ENCODE data around the gene NR3C2.
"Not testable (repeated sequence)": the region's sequence is repeated elsewhere in the genome, so short reads cannot be mapped to it uniquely, and the experiment has no call there.

Gene NR3C2

DNA sequence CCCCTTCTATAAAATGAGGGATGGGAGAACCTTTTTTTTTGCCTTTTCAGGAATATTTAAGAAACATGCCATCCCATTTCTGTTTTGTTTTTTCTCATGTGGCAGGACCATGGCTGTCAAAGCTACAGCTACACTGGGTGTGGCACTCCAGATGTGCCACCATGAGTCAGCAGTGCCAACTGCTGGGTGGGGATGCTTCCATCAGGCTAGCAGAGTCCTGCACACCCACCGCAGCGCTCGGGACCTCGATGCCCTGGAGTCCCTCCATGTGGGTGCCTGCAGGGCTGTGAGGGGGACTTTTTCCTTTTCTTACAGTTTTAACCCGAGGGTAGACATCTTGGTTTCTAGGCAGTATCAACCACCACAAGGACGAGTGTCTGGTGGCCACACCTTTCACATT lies 352.6 kb downstream of the NR3C2 start:
- DNase-seq (ENCODE audit: insufficient read length, low spot score) (no peak), FAIRE-seq (no peak)

DNA sequence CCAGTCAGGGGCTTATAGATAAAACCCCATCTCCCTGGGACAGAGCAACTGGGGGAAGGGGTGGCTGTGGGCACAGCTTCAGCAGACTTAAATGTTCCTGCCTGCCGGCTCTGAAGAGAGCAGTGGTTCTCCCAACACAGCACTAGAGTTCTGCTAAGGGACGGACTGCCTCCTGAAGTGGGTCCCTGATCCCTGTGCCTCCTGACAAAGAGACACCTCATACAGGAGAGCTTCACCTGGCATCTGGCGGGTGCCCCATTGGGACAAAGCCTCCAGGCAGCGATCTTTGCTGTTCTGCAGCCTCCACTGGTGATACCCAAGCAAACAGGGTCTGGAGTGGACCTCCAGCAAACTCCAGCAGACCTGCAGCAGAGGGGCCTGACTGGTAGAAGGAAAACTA lies 359.1 kb downstream of the NR3C2 start:
- not testable (repeated sequence) for FAIRE-seq

DNA sequence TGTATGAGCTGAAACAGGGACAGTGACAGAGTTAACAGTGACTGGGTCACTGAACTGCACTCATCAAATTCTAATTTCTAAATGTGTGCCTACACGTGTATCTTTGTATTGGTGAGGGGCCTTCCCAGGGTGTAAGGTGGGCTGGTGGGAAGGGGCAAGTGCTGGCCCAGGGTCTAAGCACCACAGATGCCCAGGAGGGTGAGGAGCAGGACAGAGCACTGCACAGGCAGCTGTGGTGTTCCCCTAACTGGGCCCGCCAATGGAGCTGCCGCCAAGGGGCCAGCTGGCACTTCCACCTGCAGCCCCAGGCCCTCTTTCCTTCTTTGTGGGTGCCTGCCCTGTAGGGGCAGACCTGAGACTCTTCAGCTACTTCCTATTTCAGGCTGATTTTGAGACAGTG lies 360.5 kb downstream of the NR3C2 start:
- DNase-seq (ENCODE audit: insufficient read length, low spot score) = no peak
- no peak for FAIRE-seq

More for the DNA sequence above, 359.1 kb downstream of the NR3C2 start:
- DNase-seq (ENCODE audit: insufficient read length, low spot score) = not testable (repeated sequence)

DNA sequence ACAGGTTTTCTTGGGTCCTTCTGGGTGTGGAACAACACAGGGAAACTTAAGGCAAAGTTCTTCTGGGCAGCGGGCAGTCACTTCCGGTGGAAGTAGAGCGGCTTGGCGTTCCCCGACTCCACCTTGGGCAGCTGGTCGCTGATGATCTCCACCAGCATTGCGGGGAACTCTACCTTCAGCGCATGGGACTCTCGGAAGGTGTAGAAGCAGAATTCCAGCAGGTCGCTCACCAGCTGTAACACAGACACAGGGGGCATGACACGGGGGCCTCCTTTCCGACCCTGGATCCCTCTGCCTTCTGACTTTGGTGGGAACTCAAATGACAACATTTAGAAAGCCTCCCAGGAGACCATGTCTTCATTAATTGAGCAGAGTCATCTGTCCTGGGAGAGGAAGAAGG lies 360.9 kb downstream of the NR3C2 start:
- DNase-seq (ENCODE audit: insufficient read length, low spot score) (no peak), FAIRE-seq (no peak)

DNA sequence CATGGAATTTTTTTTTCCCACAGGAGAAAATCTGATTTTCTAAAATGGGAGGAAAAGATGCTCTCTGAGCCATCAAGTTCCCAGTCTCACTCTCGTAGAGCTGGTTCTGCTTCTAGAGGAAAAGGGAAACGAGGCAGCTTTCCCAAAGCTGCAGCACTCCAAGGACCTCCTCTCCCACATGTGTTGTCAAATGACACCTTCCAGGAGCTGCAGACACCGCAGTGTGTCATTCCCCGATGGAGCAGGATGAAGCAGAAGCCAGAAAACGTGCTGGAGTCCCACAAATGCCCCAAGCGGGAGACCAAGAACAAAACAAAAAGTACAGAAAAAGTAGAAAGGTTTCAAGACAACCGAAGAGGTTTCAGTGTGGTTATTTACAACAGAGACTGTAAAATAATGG lies 362.3 kb downstream of the NR3C2 start:
- DNase-seq (ENCODE audit: insufficient read length, low spot score) (no peak), FAIRE-seq (no peak)

DNA sequence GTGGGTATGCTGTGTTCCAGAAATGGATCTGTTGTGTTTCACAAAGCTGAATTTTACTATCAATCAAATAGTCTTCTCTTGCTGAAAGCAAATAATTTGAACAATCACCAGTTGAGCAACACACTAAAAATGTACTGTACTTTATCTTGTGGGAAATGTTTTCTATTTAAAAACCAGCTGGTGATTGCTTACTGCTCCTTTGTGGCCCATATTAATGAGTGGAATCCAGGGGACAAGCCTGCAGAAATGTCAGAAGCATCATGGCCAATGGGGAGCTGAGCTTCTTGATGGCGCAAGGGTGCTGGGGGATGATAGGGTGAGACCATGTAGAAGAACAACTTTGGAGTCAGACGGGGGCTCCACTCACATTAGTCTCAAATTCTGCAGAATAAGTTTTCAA lies 364.2 kb downstream of the NR3C2 start:
- DNase-seq (ENCODE audit: insufficient read length, low spot score) (no peak), FAIRE-seq (no peak)

DNA sequence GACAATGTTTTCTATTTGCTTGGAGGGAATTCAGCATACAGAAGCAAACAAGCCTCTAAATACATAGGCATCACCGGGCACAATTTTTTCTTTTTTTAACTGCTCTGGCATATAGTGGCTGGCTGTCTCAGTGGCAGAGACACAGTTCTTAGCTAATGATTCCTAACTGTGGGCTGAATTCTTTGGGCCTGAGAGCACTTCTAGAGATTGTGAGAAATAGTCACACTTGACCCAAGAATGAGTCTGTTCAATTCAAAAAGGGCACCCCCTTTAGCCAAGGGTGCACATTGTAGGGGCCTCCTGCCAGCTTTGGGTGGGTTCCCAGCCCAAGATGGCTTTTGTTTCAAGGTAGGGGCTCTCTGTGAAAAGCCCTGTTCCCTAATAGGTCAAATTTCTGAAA lies 364.6 kb downstream of the NR3C2 start:
- no peak for FAIRE-seq

DNA sequence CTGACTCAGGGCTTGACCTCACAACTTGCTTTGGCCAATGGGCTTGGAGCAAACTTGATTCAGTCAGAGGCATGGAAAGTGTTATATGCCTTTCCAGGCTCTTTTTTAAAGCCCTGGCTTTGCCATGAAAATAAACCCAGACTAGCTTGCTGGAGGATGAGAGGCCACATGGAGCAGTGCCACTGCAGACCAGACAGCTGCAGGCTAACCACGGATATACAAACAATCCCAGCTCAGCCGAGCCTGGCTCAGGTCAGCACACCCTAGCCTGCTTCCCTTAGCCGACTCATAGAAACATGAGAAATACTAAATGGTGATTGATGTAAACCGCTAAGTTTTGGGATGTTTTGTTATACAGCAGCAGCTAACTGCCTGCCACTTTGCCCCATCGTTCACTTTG lies 365.2 kb downstream of the NR3C2 start:
- DNase-seq (ENCODE audit: insufficient read length, low spot score) (no peak), FAIRE-seq (no peak)

More for the DNA sequence above, 364.6 kb downstream of the NR3C2 start:
- no peak for DNase-seq (ENCODE audit: insufficient read length, low spot score)

DNA sequence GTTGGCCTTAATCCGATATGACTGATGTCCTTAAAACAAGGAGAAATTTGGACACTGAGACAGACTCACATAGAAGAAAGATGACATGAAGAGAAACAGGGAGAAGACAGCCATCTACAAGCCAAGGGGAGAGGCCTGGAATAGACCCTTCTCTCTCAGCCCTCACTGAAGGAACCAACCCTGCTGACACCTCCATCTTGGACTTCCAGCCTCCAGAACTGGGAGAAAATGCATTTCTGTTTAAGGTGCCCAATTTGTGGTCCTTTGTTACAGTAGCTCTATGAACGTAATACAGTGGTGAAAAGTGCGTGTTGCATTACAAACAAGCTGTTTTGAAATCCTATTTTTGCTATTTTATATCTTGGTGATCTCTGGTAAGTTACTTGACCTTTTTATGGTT lies 366.8 kb downstream of the NR3C2 start:
- DNase-seq (ENCODE audit: insufficient read length, low spot score) (no peak), FAIRE-seq (no peak)

DNA sequence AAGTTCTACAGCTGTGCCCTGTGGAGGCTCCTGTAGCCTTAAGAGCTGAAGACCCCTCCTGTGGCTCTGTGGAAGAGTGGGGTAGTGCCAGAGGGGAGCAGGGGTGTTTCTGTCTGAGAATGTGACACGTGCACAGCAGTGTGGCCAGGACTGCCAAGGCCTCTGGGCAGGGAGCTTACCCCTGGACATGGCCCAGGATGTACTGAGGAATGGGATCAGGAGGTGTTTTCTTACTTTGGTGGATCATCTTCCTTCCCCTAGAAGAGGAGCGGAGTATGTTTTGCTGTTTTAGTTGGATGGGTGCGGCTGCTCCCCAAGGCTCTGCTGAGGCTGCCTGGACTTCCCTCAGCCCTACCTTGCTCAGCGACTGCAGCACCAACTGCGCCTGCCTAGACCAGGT lies 367.8 kb downstream of the NR3C2 start:
- DNase-seq (ENCODE audit: insufficient read length, low spot score) (no peak), FAIRE-seq (no peak)

DNA sequence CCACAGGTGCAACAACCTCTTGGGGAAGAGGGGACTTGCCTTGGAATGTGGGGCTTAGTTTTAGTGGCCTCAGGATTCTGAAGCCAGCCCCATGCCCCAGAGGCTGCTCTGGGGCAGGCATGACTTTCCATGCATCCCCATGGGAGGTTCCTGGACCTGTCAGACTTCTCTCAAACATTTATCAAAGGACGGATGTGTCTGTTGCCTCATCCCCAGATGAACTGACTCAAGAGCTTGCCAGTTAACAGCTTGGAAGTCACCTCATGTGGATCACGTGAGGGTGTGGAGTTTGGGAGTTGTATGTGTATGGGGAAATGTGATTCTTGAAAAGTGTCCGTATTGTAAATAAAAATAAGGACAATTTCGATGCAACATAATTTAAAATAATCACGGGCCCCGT lies 368.9 kb downstream of the NR3C2 start:
- DNase-seq (ENCODE audit: insufficient read length, low spot score) (no peak), FAIRE-seq (no peak)

DNA sequence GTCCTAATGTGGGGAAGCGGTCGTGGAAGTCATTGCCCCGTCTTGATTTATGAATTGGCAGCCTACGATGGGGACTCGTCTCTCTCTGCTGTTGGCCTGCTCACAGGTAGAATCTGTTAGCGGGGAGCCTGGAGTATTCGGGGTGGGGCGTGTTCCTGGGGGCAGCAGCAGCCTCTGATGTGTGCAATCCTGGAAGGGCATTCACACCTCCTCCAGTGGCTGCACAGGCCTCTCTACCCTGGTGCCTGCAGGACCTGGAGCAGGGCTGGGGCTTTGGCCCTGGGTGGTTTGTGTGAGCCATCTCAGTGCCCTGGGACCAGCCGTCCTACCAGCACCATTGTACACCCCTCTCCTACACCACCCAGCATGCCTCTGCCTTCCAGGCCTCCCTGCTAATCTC lies 369.4 kb downstream of the NR3C2 start:
- FAIRE-seq (no peak), DNase-seq (ENCODE audit: insufficient read length, low spot score) (no peak)

DNA sequence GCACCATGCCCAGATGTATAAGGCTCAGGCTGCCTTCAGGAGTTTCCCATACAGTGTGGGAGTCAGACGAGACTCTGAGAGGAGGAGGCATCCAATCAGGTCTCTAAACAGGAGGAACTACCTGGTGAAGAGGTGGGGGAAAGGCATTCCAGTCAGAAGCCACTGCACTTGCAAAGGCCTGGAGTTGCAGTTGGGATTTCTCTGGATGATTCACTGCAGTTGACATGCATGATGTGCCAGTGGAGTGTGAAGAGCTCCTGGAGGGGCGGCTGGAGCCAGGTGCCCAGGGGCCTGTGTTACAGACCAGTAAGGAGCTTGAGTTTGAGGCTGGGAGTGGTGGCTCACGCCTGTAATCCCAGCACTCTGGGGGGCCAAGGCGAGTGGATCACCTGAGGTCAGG lies 371.2 kb downstream of the NR3C2 start:
- no peak for FAIRE-seq
- DNase-seq (ENCODE audit: insufficient read length, low spot score) = no peak

DNA sequence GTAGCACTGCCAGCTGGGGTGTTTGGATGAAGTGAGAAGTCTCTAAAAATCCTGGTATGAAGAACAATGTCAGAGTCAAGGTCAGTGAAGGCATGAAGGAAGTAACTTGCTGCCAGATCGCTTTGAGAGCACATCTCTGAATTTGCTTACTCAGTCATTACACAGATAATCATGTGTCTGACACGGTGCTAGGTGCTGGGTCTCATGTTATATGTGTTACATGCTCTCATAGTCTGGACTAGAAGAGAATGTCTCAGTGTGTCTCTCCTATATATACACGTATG lies 372.4 kb downstream of the NR3C2 start:
- DNase-seq (ENCODE audit: insufficient read length, low spot score) = no peak
- no peak for FAIRE-seq

DNA sequence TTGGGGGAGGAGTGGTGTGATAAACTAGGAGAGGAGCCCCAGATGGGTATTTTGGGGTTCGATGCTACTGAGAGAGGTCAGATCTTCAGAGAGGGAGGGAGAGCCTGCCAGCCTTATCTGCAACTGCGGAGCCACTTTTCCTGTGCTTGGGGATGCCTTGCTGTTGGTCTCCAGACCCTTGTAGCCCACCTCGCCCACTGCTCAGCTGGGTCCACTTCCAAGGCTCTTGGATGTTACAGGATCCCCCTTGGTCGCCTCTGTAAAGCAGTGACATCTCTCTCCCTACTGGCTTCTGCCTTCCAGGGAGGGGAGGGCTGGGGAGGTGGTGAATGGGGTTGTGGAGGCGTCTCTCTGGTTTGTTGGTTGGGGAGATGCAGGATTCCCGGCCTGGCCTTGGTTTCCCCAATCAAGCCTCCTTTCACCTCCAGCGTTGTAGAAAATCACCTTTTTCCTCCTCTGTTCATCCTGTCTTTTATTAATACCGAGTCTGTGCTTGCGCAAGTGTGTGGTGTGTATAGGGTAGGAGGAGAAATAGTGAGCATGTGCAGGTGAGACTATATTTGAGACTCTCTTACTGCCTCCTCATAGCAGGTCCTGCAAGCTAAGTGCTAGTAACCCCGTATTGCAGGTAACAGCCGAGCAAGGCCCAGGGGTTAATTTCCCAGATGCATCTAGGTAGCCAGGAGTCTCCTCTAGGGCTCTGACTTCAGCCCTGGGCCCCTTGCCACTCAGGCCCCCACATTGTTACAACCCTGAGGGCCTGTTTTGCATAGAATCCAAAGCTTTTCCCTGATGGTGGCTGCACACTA lies 372.9 kb downstream of the NR3C2 start:
- FAIRE-seq (no peak), DNase-seq (ENCODE audit: insufficient read length, low spot score) (no peak)

DNA sequence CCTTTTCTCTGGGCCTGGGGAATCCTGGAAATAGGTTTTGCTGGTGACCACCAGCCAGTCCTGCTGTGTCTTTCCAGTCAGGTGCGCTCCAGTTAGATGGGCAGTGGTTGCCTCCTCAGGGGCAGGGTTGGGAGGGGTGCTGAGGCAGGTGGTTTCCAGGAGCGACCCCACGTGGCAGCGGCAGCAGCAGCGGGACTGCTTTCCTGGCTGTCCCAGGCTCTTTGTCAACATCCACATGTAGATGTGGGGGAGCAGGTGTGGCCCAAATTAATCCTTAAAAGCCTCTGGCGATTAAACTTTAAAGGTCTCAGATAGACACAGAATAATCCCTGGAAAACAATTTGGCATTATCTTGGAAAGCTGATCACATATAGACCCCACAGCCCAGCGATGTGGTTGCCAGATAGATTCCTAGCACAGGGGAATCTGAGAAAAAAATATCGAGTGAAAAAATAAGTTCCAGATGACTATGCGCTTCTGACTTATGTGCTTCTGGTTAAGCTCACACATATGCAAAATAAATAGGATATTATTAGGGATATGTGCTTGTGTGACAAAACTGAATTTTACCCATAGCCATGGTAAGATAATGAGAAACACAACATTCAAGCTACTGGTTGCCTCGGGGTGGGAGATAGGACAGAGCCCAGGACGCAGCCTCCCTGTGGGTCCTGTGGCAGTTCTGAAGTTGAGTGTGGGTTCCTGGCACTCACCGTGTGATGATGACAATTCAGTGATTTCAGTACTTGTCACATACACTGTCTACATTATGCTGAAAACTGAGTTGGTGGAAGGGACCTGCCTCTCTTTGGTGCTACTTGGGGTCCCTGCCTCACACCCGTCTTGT lies 373.9 kb downstream of the NR3C2 start:
- no peak for FAIRE-seq

DNA sequence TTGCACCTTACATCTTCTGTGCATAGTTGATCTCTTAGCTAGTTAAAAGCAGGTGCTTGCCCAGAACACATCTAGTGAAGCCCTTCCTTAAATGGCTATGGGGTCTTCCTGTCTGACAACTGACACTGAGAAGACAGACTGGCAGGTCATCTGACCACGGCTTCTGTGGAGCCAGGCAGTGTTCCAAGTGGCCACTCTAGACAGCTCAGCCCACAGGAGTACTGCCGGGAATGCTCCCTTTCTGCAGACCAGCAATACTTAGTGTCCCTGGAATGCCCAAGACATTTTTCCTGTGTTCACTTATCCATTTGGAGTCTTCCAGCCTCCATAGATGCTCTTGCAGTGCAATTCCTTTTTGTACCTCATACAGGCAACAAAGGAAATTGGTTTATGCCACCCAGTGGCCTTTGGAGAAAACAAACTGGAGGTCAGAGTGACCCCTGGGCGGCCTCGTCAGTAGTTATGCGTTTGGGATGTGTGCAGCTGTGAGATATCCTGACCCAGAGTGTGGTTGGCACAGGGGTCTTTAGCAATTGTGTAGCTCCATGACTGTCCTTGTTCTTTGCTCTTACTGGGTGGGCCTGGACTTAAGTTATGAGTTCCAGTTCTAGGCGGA lies 374.8 kb downstream of the NR3C2 start:
- no peak for FAIRE-seq
- no peak for DNase-seq (ENCODE audit: insufficient read length, low spot score)

More for the DNA sequence above, 373.9 kb downstream of the NR3C2 start:
- DNase-seq (ENCODE audit: insufficient read length, low spot score) = no peak

DNA sequence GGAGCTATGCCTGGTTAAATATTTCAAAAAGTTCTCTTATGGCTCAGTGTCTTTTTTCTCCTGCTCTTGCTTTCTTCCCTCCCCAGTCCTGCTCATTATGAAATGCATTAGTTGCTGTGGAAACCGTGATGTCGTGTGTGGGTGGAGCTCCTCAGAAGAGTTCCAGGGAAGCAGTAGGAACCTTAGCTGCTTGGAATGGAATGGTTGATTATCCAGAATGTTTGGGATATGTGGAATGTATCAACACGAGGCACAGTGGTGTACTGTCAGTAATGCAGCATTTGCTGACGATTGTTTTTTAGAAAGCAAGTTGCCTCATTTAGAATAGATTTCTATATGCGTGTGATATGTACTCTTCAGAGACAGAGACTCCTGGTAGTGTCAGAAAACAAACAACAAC lies 377.1 kb downstream of the NR3C2 start:
- no peak for FAIRE-seq
- DNase-seq (ENCODE audit: insufficient read length, low spot score) = no peak

DNA sequence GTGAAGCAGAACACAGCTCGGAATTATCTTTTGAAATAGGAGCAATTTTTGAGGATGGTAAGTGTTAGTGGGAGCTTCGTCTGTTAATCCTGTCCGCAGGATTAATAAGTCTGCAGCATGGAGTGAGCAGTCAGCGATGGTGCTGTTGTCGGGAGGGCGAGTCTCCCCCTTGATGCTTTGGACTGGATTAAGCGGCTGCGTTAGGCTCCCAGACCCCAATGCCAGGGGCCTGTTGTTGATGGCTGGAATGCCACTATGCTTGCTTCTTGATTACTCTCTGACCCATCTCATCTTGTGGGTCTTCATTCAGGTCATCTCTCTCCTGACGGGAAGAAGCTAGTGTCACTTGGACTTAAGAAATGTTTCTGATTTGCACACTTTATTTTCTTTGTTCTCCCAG lies 377.8 kb downstream of the NR3C2 start:
- DNase-seq (ENCODE audit: insufficient read length, low spot score) (no peak), FAIRE-seq (no peak)

DNA sequence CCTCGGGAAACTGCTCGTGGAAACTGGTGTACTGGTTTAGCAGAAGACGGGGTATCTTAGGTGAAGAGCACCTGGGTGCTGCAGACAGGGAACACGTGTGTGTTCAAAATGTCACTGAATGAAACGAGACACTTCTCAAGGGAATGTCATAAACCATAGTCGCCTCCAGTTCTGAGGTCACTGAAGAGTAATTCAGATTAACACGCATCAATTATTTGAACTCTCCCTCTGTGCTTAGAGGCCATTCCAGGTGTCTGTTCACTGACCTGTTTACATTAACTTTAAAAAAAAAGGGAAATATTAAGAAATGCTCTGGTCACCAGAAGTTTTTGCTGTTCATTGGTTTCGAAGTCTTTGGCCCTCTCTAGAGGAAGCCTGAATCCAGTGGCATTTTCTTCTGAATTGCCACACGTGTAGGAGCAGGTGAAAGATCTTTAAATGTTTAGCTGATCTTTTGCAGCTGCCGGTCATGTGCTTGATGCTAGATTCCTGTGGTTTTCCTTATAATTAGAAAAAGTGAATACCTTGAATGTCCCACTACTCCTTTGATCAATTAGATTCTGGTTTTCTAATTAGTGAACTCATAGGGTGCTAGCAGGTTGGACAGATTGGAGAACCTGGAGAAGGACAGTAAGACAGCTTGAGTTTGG lies 379.8 kb downstream of the NR3C2 start:
- DNase-seq (ENCODE audit: insufficient read length, low spot score) (no peak), FAIRE-seq (no peak)

DNA sequence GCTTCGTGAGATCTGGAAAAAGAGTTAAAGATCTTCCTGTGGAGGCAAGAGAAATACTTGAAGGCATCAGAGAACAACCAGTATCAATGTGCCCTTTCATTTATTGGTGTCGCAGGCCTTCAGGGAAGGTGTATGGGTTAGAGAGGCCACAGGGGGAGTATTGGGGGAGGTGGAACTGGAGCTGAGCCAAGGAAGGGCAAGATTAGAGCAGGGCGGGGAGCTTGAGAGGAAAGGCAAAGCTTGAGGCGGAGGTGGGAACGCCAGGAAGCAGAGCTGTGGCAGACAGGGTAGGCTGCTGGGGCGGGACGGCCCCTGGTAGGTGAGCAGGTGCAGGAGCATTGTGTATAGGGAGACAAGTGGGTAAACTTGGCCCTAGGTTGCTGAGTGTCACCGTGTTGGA lies 380.4 kb downstream of the NR3C2 start:
- FAIRE-seq (no peak), DNase-seq (ENCODE audit: insufficient read length, low spot score) (no peak)
